Fibroblast of lung (primary cell): ENCODE results near the gene OSBPL1A.

Source experiments
- EZH2 ChIP-seq: IDR thresholded peaks from 2 replicates; pipeline ENCODE4 v1.5.1; 2012; ENCODE audit warnings: low read length, control low read depth, mild to moderate bottlenecking; ENCODE audit errors: missing control alignments
- TF ChIP-seq, protein P1 (sequence below), 2 donors: IDR thresholded peaks in 1 of 2; conservative IDR thresholded peaks in 1 of 2; 1 replicate in 1 of 2; 2 replicates in 1 of 2; pipeline ENCODE4 v1.5.1; 2011 to 2012; ENCODE audit warnings: low read length in 2 of 2, control low read depth in 1 of 2, inconsistent platforms in 1 of 2, low read depth in 1 of 2, mild to moderate bottlenecking in 1 of 2

DNA sequence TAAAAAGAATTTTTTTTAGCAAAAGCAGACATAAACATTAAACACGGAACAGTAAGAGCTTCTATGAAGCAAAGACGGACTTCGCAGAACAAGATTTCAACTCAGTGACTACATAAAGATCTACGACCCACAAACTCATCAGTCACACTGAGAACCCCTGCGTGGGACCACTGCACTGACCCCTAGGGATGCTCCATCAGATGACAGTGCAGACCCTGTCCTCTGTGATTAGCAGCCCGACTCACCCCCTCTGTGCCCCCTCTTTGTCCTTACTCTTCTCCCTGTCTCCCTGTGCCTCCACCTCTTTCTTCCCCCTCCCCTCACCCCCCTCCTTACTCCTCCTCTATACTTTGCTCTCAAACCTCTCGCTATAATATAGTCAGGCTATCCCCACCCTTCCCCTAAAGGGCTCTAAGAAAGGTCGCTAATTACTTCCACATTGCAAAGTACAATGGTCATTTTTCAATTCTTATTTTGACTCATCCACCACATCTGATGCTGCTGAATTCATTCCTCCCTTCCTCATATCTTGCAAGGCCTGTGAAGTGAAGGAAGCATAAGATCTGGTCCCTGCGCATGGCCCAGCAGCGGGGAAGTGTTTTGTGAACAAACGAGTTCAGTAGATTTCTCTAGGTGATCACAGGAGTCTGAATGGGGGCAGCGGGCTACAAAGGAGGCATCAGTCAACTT is 169.5 kb downstream of the OSBPL1A start:
- TF ChIP-seq, protein P1, sequence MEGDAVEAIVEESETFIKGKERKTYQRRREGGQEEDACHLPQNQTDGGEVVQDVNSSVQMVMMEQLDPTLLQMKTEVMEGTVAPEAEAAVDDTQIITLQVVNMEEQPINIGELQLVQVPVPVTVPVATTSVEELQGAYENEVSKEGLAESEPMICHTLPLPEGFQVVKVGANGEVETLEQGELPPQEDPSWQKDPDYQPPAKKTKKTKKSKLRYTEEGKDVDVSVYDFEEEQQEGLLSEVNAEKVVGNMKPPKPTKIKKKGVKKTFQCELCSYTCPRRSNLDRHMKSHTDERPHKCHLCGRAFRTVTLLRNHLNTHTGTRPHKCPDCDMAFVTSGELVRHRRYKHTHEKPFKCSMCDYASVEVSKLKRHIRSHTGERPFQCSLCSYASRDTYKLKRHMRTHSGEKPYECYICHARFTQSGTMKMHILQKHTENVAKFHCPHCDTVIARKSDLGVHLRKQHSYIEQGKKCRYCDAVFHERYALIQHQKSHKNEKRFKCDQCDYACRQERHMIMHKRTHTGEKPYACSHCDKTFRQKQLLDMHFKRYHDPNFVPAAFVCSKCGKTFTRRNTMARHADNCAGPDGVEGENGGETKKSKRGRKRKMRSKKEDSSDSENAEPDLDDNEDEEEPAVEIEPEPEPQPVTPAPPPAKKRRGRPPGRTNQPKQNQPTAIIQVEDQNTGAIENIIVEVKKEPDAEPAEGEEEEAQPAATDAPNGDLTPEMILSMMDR (conservative IDR thresholded peaks at IDR 0.05 in 1 of 2, IDR thresholded peaks at IDR 0.05 in 1 of 2; ENCODE audit: low read depth in 1 of 2, low read length in 2 of 2): no peak
- TF ChIP-seq EZH2: no peak
